ENCODE results near the gene IL24.
A peak's percentile ranks its signal among the peaks of the same experiment; 100 is the strongest.

Gene IL24

GRCh38 chr1:206930210-206930798 is 33.1 kb downstream of the IL24 start:
- no peak overlapping the region for H3K4me3 ChIP-seq (ENCODE audit: low read depth, low read length)

GRCh38 chr1:206931709-206932108 is 34.5 kb downstream of the IL24 start:
- 0 out of 2 replicates have a peak, but pooled peaks have one; percentile 2 for TF ChIP-seq CTCF (IDR thresholded peaks at IDR 0.05; ENCODE audit: low read depth, low read length)
- H3K4me3 ChIP-seq (ENCODE audit: low read depth, low read length): no peak overlapping the region

More at GRCh38 chr1:206930210-206930798, 33.1 kb downstream of the IL24 start:
- no peak for TF ChIP-seq CTCF (IDR thresholded peaks at IDR 0.05; ENCODE audit: low read depth, low read length)

- TF ChIP-seq CTCF (IDR thresholded peaks at IDR 0.05; ENCODE audit: low read depth, low read length): no peak
- H3K4me3 ChIP-seq (ENCODE audit: low read depth, low read length): no peak overlapping the region
Measured at GRCh38 chr1:206932177-206932576, 34.9 kb downstream of the IL24 start.

- TF ChIP-seq CTCF (IDR thresholded peaks at IDR 0.05; ENCODE audit: low read depth, low read length): peak; percentile 56
- no peak overlapping the region for H3K4me3 ChIP-seq (ENCODE audit: low read depth, low read length)
Measured at GRCh38 chr1:206933333-206933945, 36.2 kb downstream of the IL24 start.

GRCh38 chr1:206935491-206936067 is 38.3 kb downstream of the IL24 start:
- H3K4me3 ChIP-seq (ENCODE audit: low read depth, low read length): no peak overlapping the region
- peak; percentile 52 for TF ChIP-seq CTCF (IDR thresholded peaks at IDR 0.05; ENCODE audit: low read depth, low read length)

GRCh38 chr1:206937425-206937824 is 40.2 kb downstream of the IL24 start:
- TF ChIP-seq CTCF (IDR thresholded peaks at IDR 0.05; ENCODE audit: low read depth, low read length): no peak

GRCh38 chr1:206939131-206939530 is 41.9 kb downstream of the IL24 start:
- no peak overlapping the region for H3K4me3 ChIP-seq (ENCODE audit: low read depth, low read length)
- TF ChIP-seq CTCF (IDR thresholded peaks at IDR 0.05; ENCODE audit: low read depth, low read length): no peak

More at GRCh38 chr1:206937425-206937824, 40.2 kb downstream of the IL24 start:
- no peak overlapping the region for H3K4me3 ChIP-seq (ENCODE audit: low read depth, low read length)

Data from WI38 (cell line).